H9 (cell line): ENCODE data around the gene RAVER1. TPM values are rescaled to one million over a fixed set of nuclear protein-coding genes. Genes with fewer than 3 reads are reported as not detected.

ENCODE experiments used
- DNase-seq: peaks from one replicate; pipeline ENCODE4 v3.0.0-alpha.2; 2017
- H2AFZ ChIP-seq: one replicate; pipeline ENCODE4 v1.6.1; 2013; ENCODE audit warnings: mild to moderate bottlenecking, low read length, control low read depth, moderate library complexity
- H2AK5ac ChIP-seq: 2 replicates; pipeline ENCODE4 v1.6.1; 2013; ENCODE audit warnings: low read length, control low read depth, mixed read lengths; ENCODE audit not compliant: insufficient read length
- H2BK120ac ChIP-seq: one replicate; pipeline ENCODE4 v1.6.1; 2013; ENCODE audit warnings: low read depth, mild to moderate bottlenecking, low read length, control low read depth, inconsistent platforms; ENCODE audit not compliant: poor library complexity, severe bottlenecking
- H2BK12ac ChIP-seq: 2 replicates; pipeline ENCODE4 v1.6.1; 2013; ENCODE audit warnings: low read length, control low read depth, mixed read lengths, low read depth; ENCODE audit not compliant: insufficient read length
- H2BK15ac ChIP-seq: 2 replicates; pipeline ENCODE4 v1.6.1; 2013; ENCODE audit warnings: low read depth, low read length, control low read depth
- H2BK20ac ChIP-seq: one replicate; pipeline ENCODE4 v1.6.1; 2013; ENCODE audit warnings: low read depth, mild to moderate bottlenecking, low read length, control low read depth, inconsistent platforms; ENCODE audit not compliant: poor library complexity, severe bottlenecking
- H2BK5ac ChIP-seq: 2 replicates; pipeline ENCODE4 v1.6.1; 2013; ENCODE audit warnings: low read length, control low read depth, mixed read lengths; ENCODE audit not compliant: insufficient read length
- H3K14ac ChIP-seq: 2 replicates; pipeline ENCODE4 v1.6.1; 2013; ENCODE audit warnings: low read length, control low read depth; ENCODE audit not compliant: insufficient read depth
- H3K18ac ChIP-seq: 2 replicates; pipeline ENCODE4 v1.6.1; 2013; ENCODE audit warnings: low read depth, mild to moderate bottlenecking, mixed read lengths, low read length, control low read depth; ENCODE audit not compliant: insufficient read length
- H3K23ac ChIP-seq: 2 replicates; pipeline ENCODE4 v1.6.1; 2013; ENCODE audit warnings: low read length, control low read depth, mixed read lengths, low read depth; ENCODE audit not compliant: insufficient read length
- H3K23me2 ChIP-seq: 2 replicates; pipeline ENCODE4 v1.6.1; 2013; ENCODE audit warnings: low read depth, mild to moderate bottlenecking, mixed read lengths, low read length, control low read depth; ENCODE audit not compliant: insufficient read length, poor library complexity, severe bottlenecking
- H3K27ac ChIP-seq: 2 replicates; pipeline ENCODE4 v1.5.1; 2013; ENCODE audit warnings: low read length, control low read depth, mixed read lengths, low read depth; ENCODE audit not compliant: insufficient read length
- H3K27me3 ChIP-seq: 2 replicates; pipeline ENCODE4 v1.6.1; 2013; ENCODE audit warnings: low read length, control low read depth, inconsistent platforms; ENCODE audit not compliant: insufficient read depth
- H3K4ac ChIP-seq: 2 replicates; pipeline ENCODE4 v1.6.1; 2013; ENCODE audit warnings: low read depth, mild to moderate bottlenecking, control low read depth, inconsistent platforms, low read length, moderate library complexity
- H3K4me1 ChIP-seq: 2 replicates; pipeline ENCODE4 v1.6.1; 2013; ENCODE audit warnings: low read length, control low read depth, inconsistent platforms; ENCODE audit not compliant: insufficient read depth
- H3K4me2 ChIP-seq: 2 replicates; pipeline ENCODE4 v1.6.1; 2013; ENCODE audit warnings: low read length, control low read depth, mixed read lengths; ENCODE audit not compliant: insufficient read length, insufficient read depth
- H3K56ac ChIP-seq: 2 replicates; pipeline ENCODE4 v1.6.1; 2013; ENCODE audit warnings: low read depth, mild to moderate bottlenecking, mixed read lengths, low read length, control low read depth; ENCODE audit not compliant: insufficient read length
- H3K79me1 ChIP-seq: 2 replicates; pipeline ENCODE4 v1.6.1; 2013; ENCODE audit warnings: low read depth, mild to moderate bottlenecking, moderate library complexity, low read length, control low read depth, inconsistent platforms; ENCODE audit not compliant: insufficient read depth, poor library complexity, severe bottlenecking
- H3K79me2 ChIP-seq: 2 replicates; pipeline ENCODE4 v1.6.1; 2013; ENCODE audit warnings: low read length, control low read depth, inconsistent platforms; ENCODE audit not compliant: insufficient read depth
- H3K9ac ChIP-seq: 2 replicates; pipeline ENCODE4 v1.6.1; 2013; ENCODE audit warnings: low read length, control low read depth, mixed read lengths; ENCODE audit not compliant: insufficient read length; ENCODE audit errors: extremely low read depth
- H3K9me3 ChIP-seq: one replicate; pipeline ENCODE4 v1.6.1; 2013; ENCODE audit warnings: low read depth, low read length, inconsistent platforms; ENCODE audit not compliant: control insufficient read depth
- H3T11ph ChIP-seq: one replicate; pipeline ENCODE4 v1.6.1; 2013; ENCODE audit warnings: mild to moderate bottlenecking, low read length, control low read depth, inconsistent platforms
- H4K20me1 ChIP-seq: one replicate; pipeline ENCODE4 v1.6.1; 2013; ENCODE audit not compliant: control insufficient read depth, insufficient read length, insufficient read depth
- H4K5ac ChIP-seq: 2 replicates; pipeline ENCODE4 v1.6.1; 2013; ENCODE audit warnings: low read depth, mild to moderate bottlenecking, mixed read lengths, low read length, control low read depth; ENCODE audit not compliant: insufficient read length
- H4K8ac ChIP-seq: replicated peaks from 2 replicates; pipeline ENCODE4 v1.6.1; 2013; ENCODE audit warnings: low read length, control low read depth, mixed read lengths, low read depth; ENCODE audit not compliant: insufficient read length
- H4K91ac ChIP-seq: 2 replicates; pipeline ENCODE4 v1.6.1; 2013; ENCODE audit warnings: low read depth, mild to moderate bottlenecking, moderate library complexity, mixed read lengths, low read length, control low read depth; ENCODE audit not compliant: insufficient read length
- H3K27ac Mint-ChIP-seq, 3 experiments: 2 replicates in 2 of 3; 3 replicates in 1 of 3; pipeline ENCODE4 v1.8.0; 2020 to 2021; ENCODE audit warnings: mixed read lengths in 3 of 3, mild to moderate bottlenecking in 1 of 3, moderate library complexity in 1 of 3
- H3K27me3 Mint-ChIP-seq: 2 replicates; pipeline ENCODE4 v1.8.0; 2021; ENCODE audit warnings: low read depth, mild to moderate bottlenecking, moderate library complexity, mixed read lengths
- H3K36me3 Mint-ChIP-seq, 3 experiments: 2 replicates in 2 of 3; 3 replicates in 1 of 3; pipeline ENCODE4 v1.8.0; 2020 to 2021; ENCODE audit warnings: low read depth in 3 of 3, mixed read lengths in 3 of 3; ENCODE audit not compliant: insufficient read depth in 1 of 3
- H3K4me1 Mint-ChIP-seq, 2 experiments: 2 replicates each; pipeline ENCODE4 v1.8.0; 2020; ENCODE audit warnings: mixed read lengths in 2 of 2
- H3K4me3 Mint-ChIP-seq, 2 experiments: 2 replicates in 1 of 2; 3 replicates in 1 of 2; pipeline ENCODE4 v1.8.0; 2020 to 2021; ENCODE audit warnings: mild to moderate bottlenecking in 2 of 2, mixed read lengths in 2 of 2, moderate library complexity in 1 of 2
- H3K9me3 Mint-ChIP-seq, 2 experiments: 2 replicates in 1 of 2; 3 replicates in 1 of 2; pipeline ENCODE4 v1.8.0; 2020; ENCODE audit warnings: mild to moderate bottlenecking in 2 of 2, mixed read lengths in 2 of 2, moderate library complexity in 1 of 2
- WGBS: extraction: QIAGEN DNeasy Blood & Tissue Kit; methylation state at CpG from one replicate; pipeline ENCODE4 v1.1.7; 2013; ENCODE audit warnings: missing lambda C conversion rate, low lambda C conversion rate, mixed read lengths; ENCODE audit not compliant: insufficient read length; ENCODE audit errors: extremely low coverage; 5-methylcytosine and 5-hydroxymethylcytosine counted together
- total RNA-seq: library from RNA; stranded (reverse); gene quantifications from 2 replicates; pipeline ENCODE4 v1.2.1, GENCODE V29; 2021
- TF ChIP-seq, protein P1 (sequence below): fragments of 200-600 bp; sonication (generic); conservative IDR thresholded peaks from 3 replicates; pipeline ENCODE4 v1.8.0; 2021; ENCODE audit warnings: antibody characterized with exemption, mild to moderate bottlenecking

RAVER1 gene
- total RNA-seq, 1 experiment from 2014 or later: 74.7 TPM

GRCh38 chr19:10289836-10290356 lies 43.4 kb downstream of the RAVER1 start, which contains the start of gene ICAM5:
Gene ICAM5, plus strand, starts transcription at chr19:10289952. Its CDS starts 92 bp downstream, at chr19:10290044.
- Histone ChIP-seq H3K14ac (no peak within 1 kb of the TSS), H3K27ac (no peak within 1 kb of the TSS), H2AFZ (no peak within 1 kb of the TSS), H3K4ac (no peak within 1 kb of the TSS), H3K27me3 (peaks cover 56% of the 10 kb centered on the region), H3K4me2 (peak within 1 kb of the TSS; percentile 92), H3K79me1 (no peaks in the 10 kb centered on the region), H2BK20ac (no peak within 1 kb of the TSS), H2AK5ac (no peak within 1 kb of the TSS), H3K9me3 (no peaks in the 10 kb centered on the region), H3K9ac (no peak within 1 kb of the TSS), H3K23me2 (peaks cover 36% of the 10 kb centered on the region), H2BK15ac (no peak within 1 kb of the TSS), H4K20me1 (no peaks in the 10 kb centered on the region), H3K4me1 (no peaks in the 10 kb centered on the region; the same call in 1 of the 2 replicates), H3K23ac (no peak within 1 kb of the TSS), H3T11ph (no peak within 1 kb of the TSS), H3K18ac (no peak within 1 kb of the TSS), H4K91ac (no peak within 1 kb of the TSS), H2BK5ac (no peak within 1 kb of the TSS), H4K8ac (no peak within 1 kb of the TSS), H2BK120ac (no peak within 1 kb of the TSS), H3K79me2 (no peaks in the 10 kb centered on the region), H2BK12ac (no peak within 1 kb of the TSS), H3K56ac (no peak within 1 kb of the TSS), H4K5ac (no peak within 1 kb of the TSS)
- H3K4me1 Mint-ChIP-seq: peaks cover 13 to 44% of the 10 kb centered on the region in 2 experiments
- H3K4me3 Mint-ChIP-seq: peak within 1 kb of the TSS; percentile 59 to 92
- peak; percentile 45 for DNase-seq
- no peak within 1 kb of the TSS; a peak in 1 of 7 replicates for H3K27ac Mint-ChIP-seq
- H3K27me3 Mint-ChIP-seq: peaks cover 99% of the 10 kb centered on the region
- peaks cover 0 to 7% (median 0%) of the 10 kb centered on the region in 3 experiments; a peak in 4 of 7 replicates for H3K36me3 Mint-ChIP-seq
- TF ChIP-seq, protein P1, sequence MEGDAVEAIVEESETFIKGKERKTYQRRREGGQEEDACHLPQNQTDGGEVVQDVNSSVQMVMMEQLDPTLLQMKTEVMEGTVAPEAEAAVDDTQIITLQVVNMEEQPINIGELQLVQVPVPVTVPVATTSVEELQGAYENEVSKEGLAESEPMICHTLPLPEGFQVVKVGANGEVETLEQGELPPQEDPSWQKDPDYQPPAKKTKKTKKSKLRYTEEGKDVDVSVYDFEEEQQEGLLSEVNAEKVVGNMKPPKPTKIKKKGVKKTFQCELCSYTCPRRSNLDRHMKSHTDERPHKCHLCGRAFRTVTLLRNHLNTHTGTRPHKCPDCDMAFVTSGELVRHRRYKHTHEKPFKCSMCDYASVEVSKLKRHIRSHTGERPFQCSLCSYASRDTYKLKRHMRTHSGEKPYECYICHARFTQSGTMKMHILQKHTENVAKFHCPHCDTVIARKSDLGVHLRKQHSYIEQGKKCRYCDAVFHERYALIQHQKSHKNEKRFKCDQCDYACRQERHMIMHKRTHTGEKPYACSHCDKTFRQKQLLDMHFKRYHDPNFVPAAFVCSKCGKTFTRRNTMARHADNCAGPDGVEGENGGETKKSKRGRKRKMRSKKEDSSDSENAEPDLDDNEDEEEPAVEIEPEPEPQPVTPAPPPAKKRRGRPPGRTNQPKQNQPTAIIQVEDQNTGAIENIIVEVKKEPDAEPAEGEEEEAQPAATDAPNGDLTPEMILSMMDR: no peak
- peaks cover 0 to 5% of the 10 kb centered on the region in 2 experiments; a peak in 3 of 5 replicates for H3K9me3 Mint-ChIP-seq
- WGBS: no CpG with 5 or more reads among the region's 45 CpGs
